DMS53 treated with DMSO at 0.1 percent for 48 hours (cell line): Measurements from ENCODE around the gene ERFE.
A peak's percentile ranks its signal among the peaks of the same experiment; 100 is the strongest.
"Not testable (repeated sequence)": the region's sequence is repeated elsewhere in the genome, so short reads cannot be mapped to it uniquely, and the experiment has no call there.

ENCODE experiments used
- DNase-seq: peaks from one replicate; lab custom pipeline; 2025; ENCODE audit not compliant: unreplicated experiment; lab: John Stamatoyannopoulos, UW

ERFE gene

GRCh38 chr2:238166391-238167343 is 7.9 kb downstream of the ERFE start:
- no peak for DNase-seq

- no peak for DNase-seq
Observed at GRCh38 chr2:238167344-238167715, 8.6 kb downstream of the ERFE start.

DNA sequence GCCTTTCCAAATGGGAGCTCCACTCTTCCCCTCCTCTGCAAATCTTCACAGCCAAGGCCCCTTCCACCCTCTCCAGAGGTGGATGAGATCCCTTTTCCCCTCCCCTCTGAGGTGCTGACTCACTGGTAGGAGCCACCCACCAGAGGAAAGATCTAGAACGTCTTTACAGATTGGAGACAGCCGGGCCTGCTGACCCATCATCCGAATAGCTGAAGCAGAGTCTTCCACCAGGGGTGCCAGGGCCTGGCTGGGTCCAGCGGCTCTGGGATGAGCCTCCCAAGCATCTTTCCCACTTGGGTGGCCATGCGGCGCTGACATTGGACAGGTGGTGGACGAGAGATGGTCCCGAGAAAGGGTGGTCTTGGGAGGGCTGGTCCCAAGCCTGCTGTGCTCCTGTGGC is 9.0 kb downstream of the ERFE start:
- no peak for DNase-seq

DNA sequence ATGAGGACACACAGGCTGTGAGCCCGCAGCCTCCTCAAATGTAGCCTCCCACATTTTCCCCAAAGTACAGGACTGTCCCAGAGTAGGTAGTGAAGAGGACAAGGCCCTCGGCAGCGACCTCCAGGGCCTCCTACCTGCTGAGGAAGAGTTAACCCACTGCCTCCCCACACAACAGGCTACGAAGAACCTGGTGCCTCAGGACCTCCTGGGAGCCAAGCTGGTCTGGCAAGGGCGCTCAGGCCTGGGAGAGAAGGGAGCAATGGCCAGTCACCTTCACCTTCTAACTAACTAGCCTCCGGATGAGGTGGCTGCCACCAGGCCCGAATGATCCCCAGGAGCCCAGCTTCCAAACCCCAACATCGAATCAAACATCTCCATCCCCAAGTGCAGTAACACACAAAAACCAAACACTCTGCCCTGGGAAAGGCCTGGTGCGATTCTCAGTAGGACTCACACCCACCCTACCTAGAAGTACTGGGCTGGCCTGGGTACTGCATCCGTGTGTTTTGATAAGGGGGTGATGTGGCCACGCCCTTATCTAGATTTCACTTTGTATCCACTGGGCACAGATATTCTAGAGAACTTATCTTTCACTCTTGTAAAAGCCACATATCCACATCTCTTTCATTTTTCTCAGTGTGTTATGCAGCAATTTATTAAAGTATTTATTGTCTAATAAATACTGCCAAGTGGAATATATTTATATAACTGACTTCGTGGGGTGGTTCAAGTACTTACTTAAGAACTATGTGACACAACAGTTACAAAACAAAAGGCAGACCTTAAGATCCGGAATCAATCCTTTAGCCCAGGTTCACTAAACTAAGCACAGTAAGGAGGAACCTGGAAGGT is 9.7 kb downstream of the ERFE start:
- DNase-seq, result no peak

- peak; percentile 35 for DNase-seq
Observed at GRCh38 chr2:238169048-238169707, 10.4 kb downstream of the ERFE start.

DNA sequence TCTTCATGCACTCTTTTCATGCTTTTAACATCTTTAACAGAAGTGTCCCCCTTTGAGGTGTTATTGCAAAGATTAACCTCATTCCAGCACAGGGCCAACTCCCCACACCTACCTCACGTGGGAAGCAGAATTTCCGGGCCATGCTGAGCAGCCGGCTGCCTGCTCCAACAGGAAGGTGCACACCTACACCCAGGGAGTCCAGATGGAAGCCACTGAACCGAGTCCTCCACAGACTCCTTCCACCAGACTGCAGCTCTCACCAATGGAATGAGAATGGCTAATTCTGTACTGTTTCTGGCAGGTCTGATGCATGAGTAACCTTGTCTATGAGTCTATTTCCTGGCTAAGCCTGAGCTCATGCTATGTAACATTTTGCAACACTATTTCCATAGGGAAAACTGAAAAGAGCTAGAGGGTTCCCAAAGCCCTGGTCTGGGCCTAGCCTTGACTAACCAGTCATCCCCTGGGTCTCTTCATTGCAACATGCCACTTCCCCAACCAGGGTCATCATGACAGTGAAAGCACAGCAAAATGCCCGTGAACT is 11.0 kb downstream of the ERFE start:
- DNase-seq, result peak; percentile 47

- DNase-seq, result no peak
Observed at GRCh38 chr2:238170386-238171071, 11.8 kb downstream of the ERFE start.

DNA sequence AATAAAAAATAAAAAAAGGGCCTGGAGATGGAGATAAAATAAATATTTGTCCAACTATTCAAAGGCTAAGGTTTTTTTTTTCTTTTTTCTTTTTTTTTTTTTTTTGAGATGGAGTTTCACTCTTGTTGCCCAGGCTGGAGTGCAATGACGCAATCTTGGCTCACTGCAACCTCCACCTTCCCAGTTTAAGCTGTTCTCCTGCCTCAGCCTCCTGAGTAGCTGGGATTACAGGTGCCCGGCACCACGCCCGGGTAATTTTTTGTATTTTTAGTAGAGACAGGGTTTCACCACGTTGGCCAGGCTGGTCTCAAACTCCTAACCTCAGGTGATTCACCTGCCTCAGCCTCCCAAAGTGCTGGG is 12.3 kb downstream of the ERFE start:
- DNase-seq, result not testable (repeated sequence)

DNA sequence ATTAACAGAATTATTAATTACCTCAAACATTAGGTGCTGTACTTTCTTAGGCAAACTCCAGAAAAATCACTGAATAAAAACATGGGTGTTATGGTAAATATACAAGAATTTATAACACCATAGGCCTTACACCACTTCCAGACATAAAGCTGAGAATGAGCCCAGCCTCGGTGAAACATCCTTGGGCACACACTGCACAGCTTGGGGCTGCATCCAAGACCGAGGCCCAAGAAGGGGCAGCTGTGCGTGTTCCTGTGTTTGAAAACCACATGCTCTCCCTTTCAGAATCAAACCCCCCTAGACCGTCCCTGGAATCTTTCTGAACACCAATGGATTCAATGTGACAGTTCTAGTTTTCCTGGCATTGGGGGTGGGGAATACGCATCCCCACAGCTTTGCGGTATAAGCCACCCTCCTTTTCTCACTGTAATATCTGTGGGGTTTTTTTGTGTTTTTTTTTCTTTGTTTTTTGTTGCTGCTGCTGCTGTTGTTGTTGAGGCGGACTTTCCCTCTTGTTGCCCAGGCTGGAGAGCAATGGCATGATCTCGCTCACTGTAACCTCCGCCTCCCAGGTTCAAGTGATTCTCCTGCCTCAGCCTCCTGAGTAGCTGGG is 12.9 kb downstream of the ERFE start:
- no peak for DNase-seq

DNA sequence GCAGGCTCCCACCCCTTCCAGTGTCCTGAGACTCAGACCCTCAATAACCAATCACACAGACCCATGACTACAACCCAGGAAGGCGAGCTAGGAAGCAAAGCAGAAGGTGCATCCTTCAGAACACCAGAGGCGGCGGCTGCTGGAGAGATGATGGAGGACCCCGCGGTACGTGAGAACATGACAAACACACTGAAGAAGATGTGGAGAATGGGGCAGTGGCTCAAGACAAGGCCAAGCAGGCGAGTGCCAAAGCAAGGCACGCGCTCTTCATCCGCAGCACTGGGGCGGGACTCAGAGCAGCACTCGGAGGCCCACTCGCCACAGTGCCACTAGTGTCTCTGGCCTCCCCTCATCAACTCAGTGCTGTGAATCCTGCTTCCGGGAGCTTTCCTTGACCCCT is 13.7 kb downstream of the ERFE start:
- no peak for DNase-seq

GRCh38 chr2:238173692-238174091 is 14.9 kb downstream of the ERFE start:
- no peak for DNase-seq

GRCh38 chr2:238174291-238174690 is 15.5 kb downstream of the ERFE start:
- no peak for DNase-seq

- DNase-seq, result peak; percentile 97
Observed at GRCh38 chr2:238174701-238175100, 15.9 kb downstream of the ERFE start.

DNA sequence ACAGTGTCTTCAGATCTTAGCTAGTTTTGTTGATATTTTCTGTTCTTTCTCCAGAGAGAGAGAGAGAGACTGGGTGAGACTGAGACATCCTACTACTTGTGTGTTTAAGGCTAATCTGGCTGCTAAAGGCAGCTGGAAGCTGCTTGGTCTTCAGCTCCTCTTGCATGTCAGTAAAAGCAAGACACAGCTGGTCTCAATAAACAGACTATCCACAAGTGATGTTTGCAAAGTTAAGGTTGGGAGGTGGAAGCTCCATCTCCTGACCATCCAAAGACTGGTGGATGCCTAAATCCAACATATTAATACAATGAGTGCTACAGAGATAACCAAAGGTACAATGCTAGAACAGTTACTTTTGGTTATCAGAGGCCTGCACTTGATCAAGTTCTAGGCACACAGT is 17.8 kb downstream of the ERFE start:
- no peak for DNase-seq

- no peak for DNase-seq
Observed at GRCh38 chr2:238180554-238180953, 21.8 kb downstream of the ERFE start.

- no peak for DNase-seq
Observed at GRCh38 chr2:238182362-238182761, 23.6 kb downstream of the ERFE start.

- DNase-seq, result no peak
Observed at GRCh38 chr2:238183821-238184220, 25.1 kb downstream of the ERFE start.

DNA sequence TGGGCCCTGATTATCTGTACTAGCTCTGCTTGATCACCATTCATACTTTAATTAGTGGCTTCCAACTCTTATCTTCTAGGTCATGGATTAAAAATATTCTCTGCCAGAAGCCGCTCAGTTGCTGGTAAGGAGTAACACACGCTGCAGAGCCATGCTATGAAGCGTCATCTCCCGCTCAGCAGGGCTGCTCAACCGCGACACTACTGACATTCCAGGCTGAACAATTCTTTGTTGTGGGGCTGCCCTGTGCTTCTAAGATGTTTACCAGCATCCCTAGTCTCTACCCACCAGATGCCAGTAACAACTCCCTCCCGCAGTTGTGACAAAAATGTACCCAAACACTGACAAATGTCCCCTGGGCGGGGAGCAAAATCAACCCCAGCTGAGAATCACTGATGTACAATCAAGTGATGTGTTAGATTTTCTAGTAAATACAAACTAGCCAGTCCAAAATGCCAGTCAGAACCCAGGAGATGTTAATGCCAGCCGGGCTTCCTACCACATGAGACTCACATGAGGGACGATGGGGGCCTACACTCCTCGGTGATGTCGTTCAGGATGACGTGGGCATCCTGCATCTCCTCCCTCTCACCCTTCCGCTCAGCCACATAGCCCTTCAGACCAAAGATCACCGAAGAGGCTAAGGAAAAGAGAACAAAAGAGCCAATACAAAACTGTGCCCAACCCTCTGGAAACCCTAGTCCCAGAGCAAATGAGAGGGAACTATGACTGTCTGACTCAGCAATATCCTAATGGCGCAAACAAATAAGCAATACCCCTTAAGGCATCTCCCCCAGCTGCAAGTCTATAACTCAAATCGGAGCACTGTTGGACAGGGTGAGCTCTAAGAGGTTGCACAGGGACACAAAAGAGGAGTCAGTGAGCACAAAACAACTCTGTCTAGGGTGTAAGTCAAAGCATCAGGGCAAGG is 29.1 kb downstream of the ERFE start:
- no peak for DNase-seq

- no peak for DNase-seq
Observed at GRCh38 chr2:238190445-238190844, 31.7 kb downstream of the ERFE start.
